Measurements from ENCODE around the gene STRBP. TPM values are rescaled to one million over a fixed set of nuclear protein-coding genes. Genes with fewer than 3 reads are reported as not detected.
A peak's percentile ranks its signal among the peaks of the same experiment; 100 is the strongest.

Gene STRBP
- polyA plus RNA-seq, 1 donor, result 9.3 TPM

DNA sequence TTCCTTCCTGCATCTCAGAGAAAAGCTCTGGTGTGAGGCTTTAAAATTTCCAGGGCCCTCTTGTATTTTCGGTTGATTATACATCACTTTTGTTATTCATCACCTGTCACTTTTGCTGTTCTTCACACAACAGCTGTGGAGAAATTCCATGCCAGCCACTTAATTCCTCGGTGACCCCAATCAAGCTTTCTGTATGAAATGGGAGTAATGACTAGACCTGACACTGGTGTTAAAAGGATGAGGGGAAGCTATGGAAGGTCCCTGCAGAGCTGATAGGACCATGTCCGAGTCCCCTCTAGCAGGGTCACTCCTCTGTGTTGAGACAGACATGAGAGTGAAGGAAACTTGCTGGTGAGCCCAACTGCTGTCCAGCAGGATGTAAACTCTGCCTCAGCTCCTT is 175.2 kb downstream of the STRBP start:
- no peak for DNase-seq

DNA sequence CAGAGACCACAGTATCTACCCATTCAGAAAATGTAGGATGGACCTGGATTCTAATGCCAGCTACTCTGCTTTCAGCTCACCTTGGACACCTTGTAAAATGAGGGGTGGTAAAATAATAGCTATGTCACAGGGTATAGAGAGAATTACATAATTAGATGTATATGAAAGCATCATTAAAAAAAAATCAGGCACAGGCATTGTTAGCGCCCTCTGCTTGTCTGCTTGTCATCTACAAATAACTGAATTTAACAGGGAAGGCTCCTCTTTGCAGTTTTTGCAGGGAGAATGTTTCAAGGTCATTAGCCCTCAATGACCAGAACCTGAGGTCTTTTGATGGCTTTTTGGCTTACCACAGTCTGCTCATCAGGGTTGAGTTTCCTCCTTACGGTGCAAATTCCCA is 176.9 kb downstream of the STRBP start:
- no peak for DNase-seq

- DNase-seq, result no peak
These were observed 177.4 kb downstream of the STRBP start for GRCh38 chr9:123090956-123091355.

DNA sequence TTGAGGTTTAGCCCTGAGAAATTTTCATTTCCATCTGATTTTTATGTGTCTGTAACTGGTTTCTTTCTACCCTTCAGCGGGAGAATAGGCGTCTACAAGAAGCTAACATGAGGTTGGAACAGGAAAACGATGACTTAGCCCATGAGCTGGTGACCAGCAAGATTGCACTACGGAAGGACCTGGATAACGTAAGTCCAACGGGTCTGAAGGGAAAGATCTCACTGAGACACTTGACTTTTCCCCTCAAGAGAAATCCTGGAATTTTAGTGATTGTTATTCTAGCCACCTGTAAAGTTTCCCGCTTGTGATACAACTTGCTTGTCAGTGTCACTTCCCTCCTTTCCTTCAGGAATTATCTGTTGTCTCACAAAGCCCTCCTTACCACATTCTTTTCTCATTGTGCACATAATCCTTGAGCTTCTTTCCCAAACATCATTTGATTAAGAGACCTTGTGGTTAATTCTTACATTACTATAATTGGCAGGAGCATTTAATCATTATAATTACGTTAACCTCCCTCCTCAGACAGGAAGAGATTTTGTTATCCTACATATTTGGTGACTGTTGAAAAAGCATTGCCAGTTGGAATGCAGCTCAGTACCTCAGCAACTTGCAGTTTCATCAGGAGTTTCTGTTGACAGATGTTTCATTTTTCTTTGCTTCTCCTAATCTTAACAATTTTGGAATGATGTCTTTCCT is 178.0 kb downstream of the STRBP start:
- DNase-seq, result no peak

DNA sequence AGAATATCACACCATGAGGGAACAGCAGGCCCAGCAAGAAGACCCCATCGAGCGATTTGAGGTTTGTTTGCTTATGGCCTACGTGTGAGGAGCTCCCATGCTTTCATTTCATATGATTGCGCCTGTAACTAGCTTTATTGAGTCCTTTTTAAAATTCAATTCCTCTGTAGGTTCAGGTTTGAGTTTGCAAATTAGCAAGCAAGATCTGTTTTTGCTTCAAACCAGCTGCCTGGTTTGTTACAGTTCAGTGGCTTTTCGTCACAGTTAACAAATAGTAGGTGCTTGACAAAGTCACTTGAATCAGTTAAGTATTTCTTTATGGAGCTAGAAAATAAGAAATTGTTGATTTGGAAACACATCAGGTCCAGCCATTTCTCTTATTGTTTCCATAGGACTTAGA is 178.6 kb downstream of the STRBP start:
- DNase-seq, result no peak

- no peak for DNase-seq
These were observed 179.3 kb downstream of the STRBP start for GRCh38 chr9:123089040-123089439.

GRCh38 chr9:123087359-123087888 is 181.0 kb downstream of the STRBP start:
- no peak for DNase-seq

GRCh38 chr9:123085916-123086315 is 182.5 kb downstream of the STRBP start:
- no peak for DNase-seq

- no peak for DNase-seq
These were observed 184.1 kb downstream of the STRBP start for GRCh38 chr9:123084256-123084655.

DNA sequence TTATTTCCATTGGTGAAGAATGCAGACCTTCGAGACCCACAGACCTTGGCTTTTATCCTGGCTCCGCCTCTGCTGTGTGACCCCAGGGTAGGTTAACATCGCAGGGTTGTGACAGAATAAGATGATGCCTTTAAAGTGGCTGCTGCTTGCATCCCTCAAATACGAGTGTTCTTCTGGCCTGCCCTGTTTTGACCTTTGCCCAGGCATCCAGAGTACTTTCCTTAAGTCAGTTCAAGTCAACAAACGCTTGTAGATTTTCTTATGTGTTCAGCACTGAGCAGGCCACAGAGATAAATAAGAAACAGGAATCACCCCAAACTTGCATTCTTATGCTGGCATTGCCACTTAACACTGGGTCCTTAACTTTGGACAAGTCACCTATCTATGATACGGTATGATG is 184.7 kb downstream of the STRBP start:
- no peak for DNase-seq

DNA sequence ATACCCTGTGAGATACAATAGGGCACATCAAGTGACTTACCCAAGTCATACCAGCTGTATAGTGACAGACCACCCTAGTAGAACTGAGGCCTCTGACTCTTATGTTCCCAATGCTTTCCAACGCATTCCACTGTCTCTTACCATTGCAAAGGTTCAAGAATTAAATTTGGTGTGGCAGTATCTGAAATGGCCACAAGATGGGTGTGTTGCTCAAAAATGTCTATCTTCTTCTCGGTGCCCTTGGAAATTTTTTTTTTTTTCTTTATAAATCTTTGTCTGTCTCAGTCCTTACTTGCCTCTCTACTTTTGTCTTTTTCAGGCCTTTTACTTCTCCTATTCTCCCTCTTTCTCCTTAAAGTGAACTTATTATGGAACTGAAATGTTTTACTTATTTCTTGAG is 186.6 kb downstream of the STRBP start:
- no peak for DNase-seq

- DNase-seq, result no peak
These were observed 187.9 kb downstream of the STRBP start for GRCh38 chr9:123080444-123080843.

- DNase-seq, result no peak
These were observed 193.8 kb downstream of the STRBP start for GRCh38 chr9:123074628-123075027.

- DNase-seq, result peak; percentile 40
These were observed 194.4 kb downstream of the STRBP start for GRCh38 chr9:123073991-123074422.

GRCh38 chr9:123073441-123073840 is 194.9 kb downstream of the STRBP start:
- DNase-seq, result no peak

- DNase-seq, result no peak
These were observed 195.9 kb downstream of the STRBP start for GRCh38 chr9:123072407-123072995.

Other genes starting within 250 kb of the STRBP start
- 0.39 TPM for gene GPR21, start 234.9 kb downstream of the STRBP start, polyA plus RNA-seq (ENCODE audit: insufficient read length)
- gene CRB2, start 87.6 kb upstream of the STRBP start, polyA plus RNA-seq (ENCODE audit: insufficient read length), result 0.12 TPM